NCI-H446 treated with DMSO at 0.1 percent for 48 hours (cell line): ENCODE data around the gene NTHL1.

Source experiments
- DNase-seq: peaks from one replicate; lab custom pipeline; 2025; lab: John Stamatoyannopoulos, UW

Gene NTHL1

DNA sequence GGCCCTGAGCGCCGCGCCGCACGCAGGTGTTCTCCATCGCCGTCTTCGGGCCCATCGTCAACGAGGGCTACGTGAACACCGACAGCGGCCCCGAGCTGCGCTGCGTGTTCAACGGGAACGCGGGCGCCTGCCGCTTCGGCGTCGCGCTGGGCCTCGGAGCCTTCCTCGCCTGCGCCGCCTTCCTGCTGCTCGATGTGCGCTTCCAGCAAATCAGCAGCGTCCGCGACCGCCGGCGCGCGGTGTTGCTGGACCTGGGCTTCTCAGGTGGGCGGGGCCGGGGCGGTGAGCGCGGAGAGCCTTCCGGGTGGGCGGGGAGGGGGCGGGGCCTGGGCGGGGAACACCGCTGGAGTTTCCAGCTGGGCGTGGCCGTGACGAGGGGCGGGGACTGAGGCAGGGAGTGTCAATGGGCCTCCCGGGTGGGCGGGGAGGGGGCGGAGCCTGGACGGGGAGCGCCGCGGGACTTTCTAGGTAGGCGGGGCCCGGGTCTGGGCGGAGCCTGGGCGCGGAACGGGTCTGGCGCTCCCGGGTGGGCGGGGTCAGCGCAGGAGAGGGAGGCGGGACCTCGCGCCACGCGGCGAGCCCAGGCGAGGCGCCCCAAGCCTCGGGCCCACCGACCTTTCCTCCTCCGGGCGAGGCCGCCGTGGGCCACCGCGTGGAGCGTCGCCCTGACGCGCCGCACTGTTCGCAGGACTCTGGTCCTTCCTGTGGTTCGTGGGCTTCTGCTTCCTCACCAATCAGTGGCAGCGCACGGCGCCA, 55.5 kb downstream of the NTHL1 start:
- no peak for DNase-seq

DNA sequence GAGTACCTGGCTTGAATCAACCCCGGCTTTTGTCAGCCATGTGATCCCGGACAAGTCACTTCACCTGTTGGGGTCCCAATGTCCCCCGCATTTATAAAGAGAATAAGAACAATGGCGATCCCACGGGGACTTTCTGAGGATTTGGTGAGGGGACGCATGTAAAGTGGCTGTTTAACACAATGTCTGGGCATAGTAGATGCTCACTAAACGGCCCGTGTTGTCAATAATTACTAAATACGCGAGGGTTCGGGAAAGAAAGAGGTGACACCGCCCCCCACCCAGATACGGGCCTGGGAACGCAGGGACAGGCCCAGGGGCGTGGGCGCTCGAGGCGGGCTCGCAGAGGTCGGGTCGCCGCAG, 56.1 kb downstream of the NTHL1 start:
- DNase-seq = no peak

DNA sequence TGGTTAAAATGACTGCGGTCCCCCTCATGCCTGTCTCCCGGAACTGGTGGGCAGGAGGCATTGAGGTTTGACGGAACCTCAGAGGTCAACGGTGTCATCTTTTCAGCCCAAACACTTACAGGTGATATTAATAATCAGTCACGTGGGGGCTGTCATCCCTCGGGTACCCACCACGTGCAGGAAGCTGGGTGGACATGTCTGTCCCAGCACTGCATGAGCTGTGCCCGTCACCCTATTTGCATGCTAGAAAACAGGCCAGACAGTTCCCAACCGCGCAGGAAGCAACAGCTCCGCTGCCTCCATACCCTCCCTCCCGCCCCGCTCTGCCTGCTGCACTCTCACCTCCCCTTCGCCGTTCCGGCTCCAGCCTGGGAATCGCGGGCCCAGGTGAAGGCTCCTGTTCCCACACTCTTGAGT, 56.5 kb downstream of the NTHL1 start:
- no peak for DNase-seq

DNA sequence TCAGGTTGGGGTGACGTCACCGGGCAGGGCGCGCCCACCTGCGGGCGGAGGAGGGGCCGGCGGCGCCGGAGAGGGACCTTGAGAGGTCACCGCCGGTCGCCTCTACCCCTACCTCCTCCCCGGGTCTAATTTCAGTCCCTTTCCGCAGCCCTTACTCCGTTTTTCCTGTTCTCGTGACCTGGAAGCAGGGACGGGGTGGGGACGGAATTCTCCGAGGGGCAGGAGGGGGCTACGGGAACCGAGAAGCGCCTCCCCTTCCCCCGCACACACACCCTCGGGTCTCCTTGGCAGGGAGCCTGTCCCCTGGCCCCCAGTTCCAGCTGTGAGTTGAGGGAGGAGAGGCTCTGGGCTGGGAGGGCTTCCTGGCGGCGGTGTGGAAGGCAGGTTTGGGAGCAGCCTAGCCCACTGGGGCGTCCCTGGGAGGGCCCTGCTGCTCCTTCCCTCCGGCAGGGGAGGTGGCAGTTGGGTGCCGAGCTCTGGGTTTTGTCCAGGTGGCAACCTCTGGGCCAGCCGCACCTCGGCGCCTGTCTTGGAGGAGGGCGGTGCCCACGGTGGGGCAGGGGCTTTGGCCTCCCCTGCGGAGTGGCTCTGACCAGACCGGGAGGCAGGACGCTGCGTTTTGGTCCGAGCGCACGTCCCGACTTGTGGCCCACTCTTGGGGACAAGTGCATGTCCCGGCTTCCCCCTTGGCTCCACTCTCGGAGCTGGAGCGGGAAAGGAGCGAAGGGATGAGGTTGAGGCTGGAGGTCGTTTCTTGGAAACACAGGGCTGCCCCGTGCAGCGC, 57.1 kb downstream of the NTHL1 start:
- DNase-seq = no peak

DNA sequence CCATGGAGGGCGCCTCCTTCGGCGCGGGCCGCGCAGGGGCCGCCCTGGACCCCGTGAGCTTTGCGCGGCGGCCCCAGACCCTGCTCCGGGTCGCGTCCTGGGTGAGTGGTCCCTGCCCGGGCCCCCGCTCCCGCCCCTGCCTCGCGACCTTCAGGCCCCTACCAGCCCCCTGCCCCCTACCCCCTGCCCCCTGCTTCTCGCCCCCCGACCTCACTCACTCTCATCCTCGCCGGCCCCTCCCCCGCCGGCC, 57.6 kb downstream of the NTHL1 start:
- DNase-seq = no peak
